Osteocyte (in vitro differentiated cells): ENCODE data around the gene GADD45B. TPM values are rescaled to one million over a fixed set of nuclear protein-coding genes. Genes with fewer than 3 reads are reported as not detected.

Experiments
- DNase-seq: peaks from one replicate; pipeline ENCODE4 v3.0.0; 2021; ENCODE audit warnings: mixed read lengths; ENCODE audit not compliant: unreplicated experiment; ENCODE audit errors: extremely low spot score
- H3K27ac Mint-ChIP-seq: one replicate; pipeline ENCODE4 v1.8.0; 2021; ENCODE audit warnings: mild to moderate bottlenecking, mixed read lengths; ENCODE audit not compliant: unreplicated experiment
- H3K27me3 Mint-ChIP-seq: one replicate; pipeline ENCODE4 v1.8.0; 2021; ENCODE audit warnings: mixed read lengths; ENCODE audit not compliant: unreplicated experiment
- H3K36me3 Mint-ChIP-seq: one replicate; pipeline ENCODE4 v1.8.0; 2021; ENCODE audit warnings: mixed read lengths; ENCODE audit not compliant: unreplicated experiment
- H3K4me1 Mint-ChIP-seq: one replicate; pipeline ENCODE4 v1.8.0; 2021; ENCODE audit warnings: mixed read lengths; ENCODE audit not compliant: unreplicated experiment
- H3K4me3 Mint-ChIP-seq: one replicate; pipeline ENCODE4 v1.8.0; 2021; ENCODE audit warnings: mild to moderate bottlenecking, moderate library complexity, mixed read lengths; ENCODE audit not compliant: unreplicated experiment
- H3K9me3 Mint-ChIP-seq: one replicate; pipeline ENCODE4 v1.8.0; 2021; ENCODE audit warnings: mixed read lengths; ENCODE audit not compliant: unreplicated experiment
- total RNA-seq: library from RNA; stranded (reverse); gene quantifications from 2 replicates; pipeline ENCODE4 v1.2.1, GENCODE V29; 2021
- TF ChIP-seq, protein P1 (sequence below): fragments of 200-600 bp; sonication (generic); IDR thresholded peaks from 2 replicates; pipeline ENCODE4 v1.5.0; 2021; ENCODE audit warnings: antibody characterized with exemption, mild to moderate bottlenecking, moderate library complexity

The GADD45B gene
- total RNA-seq, 1 donor from 2014 or later: 165 TPM

GRCh38 chr19:2453431-2454025, 22.4 kb upstream of the GADD45B start:
- H3K27me3 Mint-ChIP-seq: no peaks in the 10 kb centered on the region
- H3K4me3 Mint-ChIP-seq: no peak overlapping the region
- peaks cover 18% of the 10 kb centered on the region for H3K4me1 Mint-ChIP-seq
- no peak for DNase-seq
- H3K9me3 Mint-ChIP-seq: no peaks in the 10 kb centered on the region
- TF ChIP-seq, protein P1, sequence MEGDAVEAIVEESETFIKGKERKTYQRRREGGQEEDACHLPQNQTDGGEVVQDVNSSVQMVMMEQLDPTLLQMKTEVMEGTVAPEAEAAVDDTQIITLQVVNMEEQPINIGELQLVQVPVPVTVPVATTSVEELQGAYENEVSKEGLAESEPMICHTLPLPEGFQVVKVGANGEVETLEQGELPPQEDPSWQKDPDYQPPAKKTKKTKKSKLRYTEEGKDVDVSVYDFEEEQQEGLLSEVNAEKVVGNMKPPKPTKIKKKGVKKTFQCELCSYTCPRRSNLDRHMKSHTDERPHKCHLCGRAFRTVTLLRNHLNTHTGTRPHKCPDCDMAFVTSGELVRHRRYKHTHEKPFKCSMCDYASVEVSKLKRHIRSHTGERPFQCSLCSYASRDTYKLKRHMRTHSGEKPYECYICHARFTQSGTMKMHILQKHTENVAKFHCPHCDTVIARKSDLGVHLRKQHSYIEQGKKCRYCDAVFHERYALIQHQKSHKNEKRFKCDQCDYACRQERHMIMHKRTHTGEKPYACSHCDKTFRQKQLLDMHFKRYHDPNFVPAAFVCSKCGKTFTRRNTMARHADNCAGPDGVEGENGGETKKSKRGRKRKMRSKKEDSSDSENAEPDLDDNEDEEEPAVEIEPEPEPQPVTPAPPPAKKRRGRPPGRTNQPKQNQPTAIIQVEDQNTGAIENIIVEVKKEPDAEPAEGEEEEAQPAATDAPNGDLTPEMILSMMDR: no peak
- H3K36me3 Mint-ChIP-seq: no peaks in the 10 kb centered on the region
- no peak overlapping the region for H3K27ac Mint-ChIP-seq

- Mint-ChIP-seq H3K36me3 (no peaks in the 10 kb centered on the region), H3K27ac (peak overlapping the region; percentile 27), H3K9me3 (no peaks in the 10 kb centered on the region), H3K4me1 (peaks cover 18% of the 10 kb centered on the region), H3K4me3 (peak overlapping the region; percentile 77), H3K27me3 (no peaks in the 10 kb centered on the region)
- TF ChIP-seq, protein P1: no peak
- no peak for DNase-seq
These were observed 21.5 kb upstream of the GADD45B start for GRCh38 chr19:2454199-2454961.

DNA sequence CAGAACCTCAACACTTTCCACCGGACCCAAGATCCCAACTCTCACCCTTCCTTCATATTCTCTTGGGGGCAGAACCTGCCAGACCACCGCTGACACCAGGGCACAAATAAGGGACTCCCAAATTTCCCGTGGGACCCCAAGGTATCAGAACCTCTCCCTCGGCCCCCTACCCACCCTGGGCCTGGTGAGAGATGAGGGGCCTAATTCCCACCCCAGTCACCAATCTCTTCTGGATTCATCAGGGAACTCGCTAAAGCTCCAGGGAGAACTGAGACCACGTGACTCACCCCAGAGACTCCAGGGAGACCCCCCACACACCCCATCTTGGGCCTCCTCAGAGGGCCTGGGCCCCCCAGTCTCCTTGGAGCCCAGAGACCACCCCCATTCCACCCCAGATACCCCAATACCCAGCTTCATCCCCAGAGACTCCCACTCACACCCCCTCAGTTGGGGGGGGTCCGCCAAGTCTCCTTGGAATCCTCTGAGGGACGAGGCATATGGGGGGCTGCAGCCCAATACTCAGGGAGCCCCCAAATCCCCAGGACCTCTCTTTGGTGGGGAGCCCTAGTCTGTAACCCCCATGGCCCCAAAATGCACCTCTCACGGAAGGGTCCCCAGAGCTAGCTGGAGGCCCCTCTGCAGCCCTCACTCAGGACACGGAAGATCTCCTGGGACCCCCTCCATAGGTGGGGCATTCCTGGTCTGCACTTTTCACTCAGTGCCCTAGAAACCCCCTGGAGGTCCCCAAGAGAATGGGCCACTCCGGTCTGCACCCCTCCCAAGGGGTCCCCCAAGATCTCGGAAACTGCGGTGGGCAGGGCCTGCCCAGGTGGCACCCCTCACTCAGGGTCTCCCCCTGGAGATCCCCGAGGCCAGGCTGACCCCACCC, 20.7 kb upstream of the GADD45B start:
- DNase-seq: no peak
- Mint-ChIP-seq H3K4me3 (peak overlapping the region; percentile 77), H3K9me3 (no peaks in the 10 kb centered on the region), H3K27ac (peak overlapping the region; percentile 27), H3K27me3 (no peaks in the 10 kb centered on the region), H3K36me3 (no peaks in the 10 kb centered on the region), H3K4me1 (peaks cover 18% of the 10 kb centered on the region)
- TF ChIP-seq, protein P1: no peak

DNA sequence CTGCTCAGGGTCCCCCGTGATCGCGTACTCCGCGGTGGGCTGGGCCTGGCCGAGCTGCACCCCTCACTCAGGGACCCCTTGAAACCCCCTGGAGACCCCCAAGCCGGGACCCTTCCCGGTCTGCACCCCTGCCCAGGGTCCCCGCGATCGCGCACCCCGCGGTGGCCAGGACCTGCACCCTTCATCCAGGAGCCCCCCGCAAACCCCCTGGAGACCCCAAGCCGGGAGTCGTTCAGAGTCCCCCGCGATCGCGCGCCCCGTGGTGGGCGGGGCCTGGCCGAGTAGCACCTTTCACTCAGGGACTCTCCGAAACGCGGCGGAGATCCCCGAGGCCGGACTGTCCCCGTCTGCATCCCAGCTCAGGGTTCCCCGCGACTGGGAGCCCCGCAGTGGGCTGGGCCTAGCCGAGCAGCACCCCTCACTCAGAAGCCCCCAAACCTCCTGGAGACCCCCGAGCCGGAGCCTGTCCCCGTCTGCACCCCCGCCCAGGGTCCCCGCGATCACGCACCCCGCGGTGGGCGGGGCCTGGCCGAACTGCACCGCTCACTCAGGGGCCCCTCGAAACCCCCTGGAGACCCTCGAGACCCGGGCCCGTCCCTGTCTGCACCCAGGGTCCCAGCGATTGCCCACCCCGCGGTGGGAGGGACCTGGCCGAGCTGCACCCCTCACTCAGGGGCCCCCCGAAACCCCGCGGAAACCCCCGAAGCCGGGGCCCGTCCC, 19.9 kb upstream of the GADD45B start:
- no peaks in the 10 kb centered on the region for H3K36me3 Mint-ChIP-seq
- H3K4me1 Mint-ChIP-seq: peaks cover 18% of the 10 kb centered on the region
- TF ChIP-seq, protein P1: no peak

More for the DNA sequence above, 19.9 kb upstream of the GADD45B start:
- H3K4me3 Mint-ChIP-seq: peak overlapping the region; percentile 77
- no peaks in the 10 kb centered on the region for H3K27me3 Mint-ChIP-seq
- H3K27ac Mint-ChIP-seq: peak overlapping the region; percentile 27
- no peaks in the 10 kb centered on the region for H3K9me3 Mint-ChIP-seq
- peak; percentile 85 for DNase-seq
